ENCODE results near the gene ALK. TPM values are rescaled to one million over a fixed set of nuclear protein-coding genes. Genes with fewer than 3 reads are reported as not detected.

ALK gene
- total RNA-seq, 2 experiments from 2014 or later: not detected

- ChIA-PET POLR2A (no interaction called here), CTCF (no interaction called here)
These were observed 10.4 kb downstream of the ALK start for GRCh38 chr2:29910960-29911359.

- POLR2A ChIA-PET: no interaction called here
- CTCF ChIA-PET: no interaction called here
These were observed 10.9 kb downstream of the ALK start for GRCh38 chr2:29910465-29910864.

- ChIA-PET CTCF (no interaction called here), POLR2A (no interaction called here)
These were observed 19.0 kb downstream of the ALK start for GRCh38 chr2:29902356-29902755.

GRCh38 chr2:29900971-29901633 is 20.3 kb downstream of the ALK start:
- ChIA-PET POLR2A (no interaction called here), CTCF (no interaction called here)

- ChIA-PET CTCF (no interaction called here), POLR2A (no interaction called here)
These were observed 22.4 kb downstream of the ALK start for GRCh38 chr2:29898999-29899398.

GRCh38 chr2:29894822-29895614 is 26.4 kb downstream of the ALK start:
- CTCF ChIA-PET: interaction anchor here (0.6 kb wide), 1 partner anchor 365 kb away, joined by 3 read pairs; no protein-coding TSS in a partner anchor

GRCh38 chr2:29892585-29893259 is 28.7 kb downstream of the ALK start:
- ChIA-PET POLR2A (no interaction called here), CTCF (no interaction called here)

More at GRCh38 chr2:29894822-29895614, 26.4 kb downstream of the ALK start:
- POLR2A ChIA-PET: no interaction called here

- ChIA-PET CTCF (no interaction called here), POLR2A (no interaction called here)
These were observed 40.2 kb downstream of the ALK start for GRCh38 chr2:29881089-29881730.

GRCh38 chr2:29880084-29880483 is 41.3 kb downstream of the ALK start:
- POLR2A ChIA-PET: no interaction called here
- CTCF ChIA-PET: interaction anchor here (0.6 kb wide), 1 partner anchor 30 kb away, joined by 5 read pairs; no protein-coding TSS in a partner anchor

- POLR2A ChIA-PET: no interaction called here
- CTCF ChIA-PET: interaction anchor here (0.6 kb wide), 1 partner anchor 30 kb away, joined by 5 read pairs; no protein-coding TSS in a partner anchor
These were observed 41.9 kb downstream of the ALK start for GRCh38 chr2:29879456-29879855.

- POLR2A ChIA-PET: no interaction called here
- CTCF ChIA-PET: no interaction called here
These were observed 42.5 kb downstream of the ALK start for GRCh38 chr2:29878898-29879297.

GRCh38 chr2:29876374-29876773 is 45.0 kb downstream of the ALK start:
- POLR2A ChIA-PET: no interaction called here

GRCh38 chr2:29874745-29875144 is 46.6 kb downstream of the ALK start:
- CTCF ChIA-PET: no interaction called here
- POLR2A ChIA-PET: no interaction called here

More at GRCh38 chr2:29876374-29876773, 45.0 kb downstream of the ALK start:
- CTCF ChIA-PET: no interaction called here

- ChIA-PET CTCF (no interaction called here), POLR2A (no interaction called here)
These were observed 48.5 kb downstream of the ALK start for GRCh38 chr2:29872870-29873269.

- CTCF ChIA-PET: no interaction called here
- POLR2A ChIA-PET: no interaction called here
These were observed 49.8 kb downstream of the ALK start for GRCh38 chr2:29871541-29871940.

- CTCF ChIA-PET: no interaction called here
- POLR2A ChIA-PET: no interaction called here
These were observed 55.9 kb downstream of the ALK start for GRCh38 chr2:29865512-29865911.

- CTCF ChIA-PET: no interaction called here
- POLR2A ChIA-PET: no interaction called here
These were observed 56.4 kb downstream of the ALK start for GRCh38 chr2:29864988-29865387.

- ChIA-PET CTCF (no interaction called here), POLR2A (no interaction called here)
These were observed 65.3 kb downstream of the ALK start for GRCh38 chr2:29855924-29856639.

- ChIA-PET POLR2A (no interaction called here), CTCF (no interaction called here)
These were observed 70.6 kb downstream of the ALK start for GRCh38 chr2:29850794-29851193.

Data from activated CD8-positive, alpha-beta memory T cell treated with anti-CD3 and anti-CD28 coated beads for 36 hours (primary cell).